SK-N-MC (cell line): ENCODE data around the gene B3GNT3.

ENCODE experiments used
- EZH2 ChIP-seq: fragments of 200-600 bp; sonication (generic); IDR thresholded peaks from one replicate; pipeline ENCODE4 v1.6.1; 2017; ENCODE audit warnings: antibody characterized with exemption
- POLR2AphosphoS5 ChIP-seq: IDR thresholded peaks from 2 replicates; pipeline ENCODE4 v1.6.1; 2012; ENCODE audit warnings: mild to moderate bottlenecking, low read depth, low read length, borderline replicate concordance

GRCh38 chr19:17775991-17776803 is 18.7 kb upstream of the B3GNT3 start:
- no peak for TF ChIP-seq EZH2
- TF ChIP-seq POLR2AphosphoS5, result no peak
